ENCODE data around the gene UBXN1.

- TF ChIP-seq CTCF (IDR thresholded peaks at IDR 0.05 in 2 of 3, conservative IDR thresholded peaks at IDR 0.05 in 1 of 3; ENCODE audit: borderline replicate concordance in 1 of 3, insufficient read depth in 1 of 3, low read depth in 2 of 3, low read length in 2 of 3), result no peak
- no peak for TF ChIP-seq POLR2AphosphoS5 (IDR thresholded peaks at IDR 0.05; ENCODE audit: low read depth, low read length)
- no peak for TF ChIP-seq POLR2A (IDR thresholded peaks at IDR 0.05; ENCODE audit: borderline replicate concordance, extremely low read depth, insufficient read depth, insufficient read length)
- TF ChIP-seq SRF (IDR thresholded peaks at IDR 0.05; ENCODE audit: low read depth), result no peak
- TF ChIP-seq, protein P1, sequence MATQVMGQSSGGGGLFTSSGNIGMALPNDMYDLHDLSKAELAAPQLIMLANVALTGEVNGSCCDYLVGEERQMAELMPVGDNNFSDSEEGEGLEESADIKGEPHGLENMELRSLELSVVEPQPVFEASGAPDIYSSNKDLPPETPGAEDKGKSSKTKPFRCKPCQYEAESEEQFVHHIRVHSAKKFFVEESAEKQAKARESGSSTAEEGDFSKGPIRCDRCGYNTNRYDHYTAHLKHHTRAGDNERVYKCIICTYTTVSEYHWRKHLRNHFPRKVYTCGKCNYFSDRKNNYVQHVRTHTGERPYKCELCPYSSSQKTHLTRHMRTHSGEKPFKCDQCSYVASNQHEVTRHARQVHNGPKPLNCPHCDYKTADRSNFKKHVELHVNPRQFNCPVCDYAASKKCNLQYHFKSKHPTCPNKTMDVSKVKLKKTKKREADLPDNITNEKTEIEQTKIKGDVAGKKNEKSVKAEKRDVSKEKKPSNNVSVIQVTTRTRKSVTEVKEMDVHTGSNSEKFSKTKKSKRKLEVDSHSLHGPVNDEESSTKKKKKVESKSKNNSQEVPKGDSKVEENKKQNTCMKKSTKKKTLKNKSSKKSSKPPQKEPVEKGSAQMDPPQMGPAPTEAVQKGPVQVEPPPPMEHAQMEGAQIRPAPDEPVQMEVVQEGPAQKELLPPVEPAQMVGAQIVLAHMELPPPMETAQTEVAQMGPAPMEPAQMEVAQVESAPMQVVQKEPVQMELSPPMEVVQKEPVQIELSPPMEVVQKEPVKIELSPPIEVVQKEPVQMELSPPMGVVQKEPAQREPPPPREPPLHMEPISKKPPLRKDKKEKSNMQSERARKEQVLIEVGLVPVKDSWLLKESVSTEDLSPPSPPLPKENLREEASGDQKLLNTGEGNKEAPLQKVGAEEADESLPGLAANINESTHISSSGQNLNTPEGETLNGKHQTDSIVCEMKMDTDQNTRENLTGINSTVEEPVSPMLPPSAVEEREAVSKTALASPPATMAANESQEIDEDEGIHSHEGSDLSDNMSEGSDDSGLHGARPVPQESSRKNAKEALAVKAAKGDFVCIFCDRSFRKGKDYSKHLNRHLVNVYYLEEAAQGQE (IDR thresholded peaks at IDR 0.05; ENCODE audit: low read depth), result no peak
- no peak for TF ChIP-seq YY1 (IDR thresholded peaks at IDR 0.05; ENCODE audit: extremely low read depth, insufficient replicate concordance, low read depth, low read length)
- TF ChIP-seq ZNF274 (IDR thresholded peaks at IDR 0.05; ENCODE audit: low read depth, low read length), result no peak
- TF ChIP-seq FOSL1 (IDR thresholded peaks at IDR 0.05; ENCODE audit: low read depth), result no peak
- no peak for TF ChIP-seq RAD21 (IDR thresholded peaks at IDR 0.05; ENCODE audit: low read depth)
- no peak for TF ChIP-seq CBX3 (IDR thresholded peaks at IDR 0.05; ENCODE audit: low read depth)
- TF ChIP-seq, protein P2, sequence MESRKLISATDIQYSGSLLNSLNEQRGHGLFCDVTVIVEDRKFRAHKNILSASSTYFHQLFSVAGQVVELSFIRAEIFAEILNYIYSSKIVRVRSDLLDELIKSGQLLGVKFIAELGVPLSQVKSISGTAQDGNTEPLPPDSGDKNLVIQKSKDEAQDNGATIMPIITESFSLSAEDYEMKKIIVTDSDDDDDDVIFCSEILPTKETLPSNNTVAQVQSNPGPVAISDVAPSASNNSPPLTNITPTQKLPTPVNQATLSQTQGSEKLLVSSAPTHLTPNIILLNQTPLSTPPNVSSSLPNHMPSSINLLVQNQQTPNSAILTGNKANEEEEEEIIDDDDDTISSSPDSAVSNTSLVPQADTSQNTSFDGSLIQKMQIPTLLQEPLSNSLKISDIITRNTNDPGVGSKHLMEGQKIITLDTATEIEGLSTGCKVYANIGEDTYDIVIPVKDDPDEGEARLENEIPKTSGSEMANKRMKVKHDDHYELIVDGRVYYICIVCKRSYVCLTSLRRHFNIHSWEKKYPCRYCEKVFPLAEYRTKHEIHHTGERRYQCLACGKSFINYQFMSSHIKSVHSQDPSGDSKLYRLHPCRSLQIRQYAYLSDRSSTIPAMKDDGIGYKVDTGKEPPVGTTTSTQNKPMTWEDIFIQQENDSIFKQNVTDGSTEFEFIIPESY (IDR thresholded peaks at IDR 0.05; ENCODE audit: extremely low read depth, insufficient replicate concordance, low read length), result no peak
Measured at GRCh38 chr11:62632492-62632891, 46.4 kb downstream of the UBXN1 start.

Data from HCT116 (cell line).